ENCODE results near the gene CCDC154. TPM values are rescaled to one million over a fixed set of nuclear protein-coding genes. Genes with fewer than 3 reads are reported as not detected.

Gene CCDC154
- total RNA-seq, 1 donor from 2014 or later, result not detected

DNA sequence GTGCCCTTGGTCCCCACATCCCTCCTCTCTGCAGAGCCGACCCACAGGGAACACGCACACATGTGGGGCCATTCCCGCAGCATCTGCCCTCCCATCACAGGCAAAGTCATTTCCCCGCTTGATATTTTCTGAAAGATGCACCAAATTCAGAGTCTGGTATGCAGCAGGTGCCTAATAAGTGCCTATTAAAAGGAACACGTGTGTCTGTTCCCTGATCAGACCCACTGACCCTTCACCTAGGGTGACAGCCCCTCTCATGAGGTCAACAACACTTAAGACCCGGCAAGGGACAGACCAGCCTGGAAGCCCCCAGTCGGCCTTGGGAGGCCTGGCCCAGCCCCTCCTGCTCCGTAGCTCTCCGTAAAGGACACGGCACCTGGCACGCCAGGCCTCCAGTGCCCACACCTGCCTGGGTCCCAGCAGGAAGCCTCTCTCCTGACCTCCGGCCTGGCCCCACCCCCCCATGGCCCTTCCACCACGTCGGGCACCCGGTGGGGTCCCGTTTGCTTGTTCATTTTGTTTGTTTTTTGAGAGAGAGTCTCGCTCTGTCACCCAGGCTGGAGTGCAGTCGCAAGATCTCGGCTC, 49.9 kb downstream of the CCDC154 start:
- H3K4me3 ChIP-seq (ENCODE audit: low read depth, low read length), result no peak overlapping the region
- TF ChIP-seq CTCF (conservative IDR thresholded peaks at IDR 0.05; ENCODE audit: low read depth, low read length), result no peak
- no peak for DNase-seq (ENCODE audit: low read depth)

GRCh38 chr16:1393613-1394176, 50.7 kb downstream of the CCDC154 start:
- H3K4me3 ChIP-seq (ENCODE audit: low read depth, low read length), result no peak overlapping the region
- no peak for DNase-seq (ENCODE audit: low read depth)
- TF ChIP-seq CTCF (conservative IDR thresholded peaks at IDR 0.05; ENCODE audit: low read depth, low read length), result no peak

GRCh38 chr16:1392826-1393225, 51.5 kb downstream of the CCDC154 start:
- DNase-seq (ENCODE audit: low read depth), result no peak
- TF ChIP-seq CTCF (conservative IDR thresholded peaks at IDR 0.05; ENCODE audit: low read depth, low read length), result no peak
- no peak overlapping the region for H3K4me3 ChIP-seq (ENCODE audit: low read depth, low read length)

GRCh38 chr16:1390239-1390779, 54.0 kb downstream of the CCDC154 start:
- no peak for TF ChIP-seq CTCF (conservative IDR thresholded peaks at IDR 0.05; ENCODE audit: low read depth, low read length)
- H3K4me3 ChIP-seq (ENCODE audit: low read depth, low read length), result no peak overlapping the region
- no peak for DNase-seq (ENCODE audit: low read depth)

- TF ChIP-seq CTCF (conservative IDR thresholded peaks at IDR 0.05; ENCODE audit: low read depth, low read length), result no peak
- no peak overlapping the region for H3K4me3 ChIP-seq (ENCODE audit: low read depth, low read length)
- DNase-seq (ENCODE audit: low read depth), result no peak
Observed at GRCh38 chr16:1389762-1390161, 54.6 kb downstream of the CCDC154 start.

- TF ChIP-seq CTCF (conservative IDR thresholded peaks at IDR 0.05; ENCODE audit: low read depth, low read length), result no peak
- DNase-seq (ENCODE audit: low read depth), result no peak
- no peak overlapping the region for H3K4me3 ChIP-seq (ENCODE audit: low read depth, low read length)
Observed at GRCh38 chr16:1387331-1387730, 57.0 kb downstream of the CCDC154 start.

- TF ChIP-seq CTCF (conservative IDR thresholded peaks at IDR 0.05; ENCODE audit: low read depth, low read length), result no peak
- no peak for DNase-seq (ENCODE audit: low read depth)
- no peak overlapping the region for H3K4me3 ChIP-seq (ENCODE audit: low read depth, low read length)
Observed at GRCh38 chr16:1385232-1385631, 59.1 kb downstream of the CCDC154 start.
